A549 (cell line): ENCODE results near the gene LGALS4.

Experiments used
- CTCF ChIP-seq: fragments of >200 bp; sonication (Bioruptor Twin); formaldehyde crosslinking; IDR thresholded peaks from 3 replicates; pipeline ENCODE4 v1.5.1; 2016
- ELK1 ChIP-seq: fragments of 150-350 bp; IDR thresholded peaks from 2 replicates; pipeline ENCODE4 v1.6.1; 2014; ENCODE audit warnings: low read depth, mild to moderate bottlenecking, low read length
- RCOR1 ChIP-seq: fragments of 150-350 bp; IDR thresholded peaks from 2 replicates; pipeline ENCODE4 v1.6.1; 2014; ENCODE audit warnings: antibody characterized with exemption, low read length, low read depth
- REST ChIP-seq: fragments of 200-600 bp; sonication (generic); IDR thresholded peaks from 2 replicates; pipeline ENCODE4 v1.6.1; 2016; ENCODE audit warnings: antibody characterized with exemption, mild to moderate bottlenecking, moderate library complexity
- ZFP36 ChIP-seq: fragments of 450-650 bp; IDR thresholded peaks from 2 replicates; pipeline ENCODE4 v1.6.1; 2014; ENCODE audit warnings: borderline replicate concordance; ENCODE audit not compliant: partially characterized antibody

- no peak for TF ChIP-seq RCOR1
- TF ChIP-seq CTCF: no peak
- no peak for TF ChIP-seq ZFP36
- no peak for TF ChIP-seq ELK1
- no peak for TF ChIP-seq REST
Measured at GRCh38 chr19:38836983-38837626, 24.4 kb upstream of the LGALS4 start.
